A673 (cell line): ENCODE measurements around the gene LCT. TPM values are rescaled to one million over a fixed set of nuclear protein-coding genes. Genes with fewer than 3 reads are reported as not detected.

Source experiments
- BruUV-seq: library from RNA; stranded (reverse); fragments of 400-500 nt; replicated peaks from 2 replicates; lab custom pipeline; 2021; lab: Mats Ljungman, UMichigan
- CTCF ChIA-PET: fragments of 300-600 bp; sonication (Branson Sonifier 250); formaldehyde crosslinking; loops from one replicate; lab custom pipeline; 2022; ENCODE audit warnings: antibody characterized with exemption; lab: Charles Lee
- POLR2A ChIA-PET: fragments of 300-600 bp; sonication (Branson Sonifier 250); formaldehyde crosslinking; loops from one replicate; lab custom pipeline; 2022; ENCODE audit warnings: antibody characterized with exemption; ENCODE audit not compliant: low non-redundant PET; lab: Charles Lee
- DNase-seq: peaks from one replicate; pipeline ENCODE4 v3.0.0-alpha.2; 2015; ENCODE audit warnings: low spot score
- H3K27ac ChIP-seq: fragments of 200-600 bp; sonication (generic); 2 replicates; pipeline ENCODE4 v1.5.1; 2016; ENCODE audit warnings: mixed run types, low read depth, mild to moderate bottlenecking, mixed read lengths, antibody characterized with exemption, low read length; ENCODE audit not compliant: poor library complexity, severe bottlenecking
- H3K27me3 ChIP-seq: fragments of 200-600 bp; sonication (generic); replicated peaks from 2 replicates; pipeline ENCODE4 v1.6.1; 2017; ENCODE audit warnings: mixed run types, low read depth, mild to moderate bottlenecking, mixed read lengths, antibody characterized with exemption, low read length; ENCODE audit not compliant: insufficient read depth, poor library complexity
- H3K36me3 ChIP-seq: fragments of 200-600 bp; sonication (generic); 2 replicates; pipeline ENCODE4 v1.6.1; 2016; ENCODE audit warnings: mixed run types, mild to moderate bottlenecking, mixed read lengths, antibody characterized with exemption, low read length; ENCODE audit not compliant: insufficient read depth, poor library complexity, severe bottlenecking
- H3K4me1 ChIP-seq: fragments of 200-600 bp; sonication (generic); 2 replicates; pipeline ENCODE4 v1.6.1; 2017; ENCODE audit warnings: mixed run types, mild to moderate bottlenecking, mixed read lengths, antibody characterized with exemption, low read length; ENCODE audit not compliant: insufficient read depth, poor library complexity, severe bottlenecking
- H3K4me3 ChIP-seq: fragments of 200-600 bp; sonication (generic); 2 replicates; pipeline ENCODE4 v1.5.1; 2016; ENCODE audit warnings: low read depth, mixed run types, mild to moderate bottlenecking, mixed read lengths, low read length; ENCODE audit not compliant: poor library complexity, severe bottlenecking
- H3K9me3 ChIP-seq: fragments of 200-600 bp; sonication (generic); 2 replicates; pipeline ENCODE4 v1.6.1; 2016; ENCODE audit warnings: mixed run types, low read depth, mild to moderate bottlenecking, mixed read lengths, antibody characterized with exemption, low read length; ENCODE audit not compliant: poor library complexity, severe bottlenecking
- CTCF ChIP-seq: fragments of 300-800, 200-600 bp; sonication (generic); conservative IDR thresholded peaks from 2 replicates; pipeline ENCODE4 v1.5.1; 2017; ENCODE audit warnings: low read depth, mild to moderate bottlenecking, antibody characterized with exemption, low read length, moderate library complexity, mixed read lengths
- EZH2 ChIP-seq: fragments of 200-600 bp; sonication (generic); IDR thresholded peaks from 2 replicates; pipeline ENCODE4 v1.6.1; 2017; ENCODE audit warnings: borderline replicate concordance, low read depth, mild to moderate bottlenecking, mixed read lengths, antibody characterized with exemption, low read length; ENCODE audit not compliant: poor library complexity, severe bottlenecking
- intact Hi-C: fragments of 100-400 bp; cut with micrococcal nuclease; formaldehyde crosslinking; loops from one replicate; pipeline ENCODE4 v1.10.0; 2022; ENCODE audit not compliant: unreplicated experiment
- total RNA-seq: library from RNA; stranded (reverse); gene quantifications from 2 replicates; pipeline ENCODE4 v1.2.3, GENCODE V29; 2021

The LCT gene
- total RNA-seq, 1 experiment from 2014 or later: 0.39 TPM

GRCh38 chr2:135839713-135840112 is 2.7 kb upstream of the LCT start:
- no peak for DNase-seq
- no peaks in the 10 kb centered on the region for H3K9me3 ChIP-seq
- BruUV-seq: no TSS peak
- no peak overlapping the region for H3K4me3 ChIP-seq
- no peaks in the 10 kb centered on the region for H3K4me1 ChIP-seq
- intact Hi-C loops: no loop called here
- POLR2A ChIA-PET: no interaction called here
- CTCF ChIA-PET: no interaction called here
- H3K27me3 ChIP-seq: no peaks in the 10 kb centered on the region
- TF ChIP-seq CTCF (no peak), EZH2 (no peak)
- H3K36me3 ChIP-seq: peaks cover 47% of the 10 kb centered on the region
- no peak overlapping the region for H3K27ac ChIP-seq

- Histone ChIP-seq H3K36me3 (peaks cover 40% of the 10 kb centered on the region), H3K27me3 (no peaks in the 10 kb centered on the region), H3K4me1 (no peaks in the 10 kb centered on the region), H3K4me3 (no peak overlapping the region), H3K27ac (no peak overlapping the region), H3K9me3 (no peaks in the 10 kb centered on the region)
- POLR2A ChIA-PET: interaction anchor here (0.6 kb wide), 1 partner anchor 1004 kb away, joined by 6 read pairs; no protein-coding TSS in a partner anchor
- DNase-seq: no peak
- intact Hi-C loops: no loop called here
- no TSS peak for BruUV-seq
- TF ChIP-seq CTCF (no peak), EZH2 (no peak)
- CTCF ChIA-PET: interaction anchor here (0.5 kb wide), 1 partner anchor 86 kb away, joined by 8 read pairs; no protein-coding TSS in a partner anchor
Measured at GRCh38 chr2:135838502-135838901, 1.5 kb upstream of the LCT start.

- Histone ChIP-seq H3K36me3 (no peaks in the 10 kb centered on the region), H3K27me3 (no peaks in the 10 kb centered on the region), H3K4me1 (peaks cover 4% of the 10 kb centered on the region), H3K4me3 (no peak overlapping the region), H3K27ac (no peak overlapping the region), H3K9me3 (no peaks in the 10 kb centered on the region)
- ChIA-PET POLR2A (no interaction called here), CTCF (no interaction called here)
- TF ChIP-seq CTCF (no peak), EZH2 (no peak)
- no peak for DNase-seq
- no TSS peak for BruUV-seq
- intact Hi-C loops: no loop called here
Measured at GRCh38 chr2:135832891-135833290, 4.1 kb downstream of the LCT start.
